Activated T-cell treated with anti-CD3 and anti-CD28 coated beads for 1 hour (primary cell): ENCODE measurements around the gene NCKAP5L.
"Not testable (repeated sequence)": the region's sequence is repeated elsewhere in the genome, so short reads cannot be mapped to it uniquely, and the experiment has no call there.

Source experiments
- DNase-seq: peaks from one replicate; pipeline ENCODE4 v3.0.0-alpha.2; 2020; ENCODE audit warnings: low read depth

Gene NCKAP5L

GRCh38 chr12:49798248-49798647 lies 30.0 kb downstream of the NCKAP5L start:
- DNase-seq, result no peak

GRCh38 chr12:49797449-49797776 lies 30.8 kb downstream of the NCKAP5L start:
- DNase-seq, result no peak

- no peak for DNase-seq
Measured at GRCh38 chr12:49796606-49797448, 31.4 kb downstream of the NCKAP5L start.

- no peak for DNase-seq
Measured at GRCh38 chr12:49796155-49796554, 32.1 kb downstream of the NCKAP5L start.

GRCh38 chr12:49795654-49796105 lies 32.5 kb downstream of the NCKAP5L start:
- DNase-seq, result no peak

- no peak for DNase-seq
Measured at GRCh38 chr12:49794811-49795653, 33.2 kb downstream of the NCKAP5L start.

GRCh38 chr12:49794021-49794420 lies 34.2 kb downstream of the NCKAP5L start:
- no peak for DNase-seq

GRCh38 chr12:49793620-49794019 lies 34.6 kb downstream of the NCKAP5L start:
- no peak for DNase-seq

GRCh38 chr12:49792976-49793580 lies 35.1 kb downstream of the NCKAP5L start:
- no peak for DNase-seq

- no peak for DNase-seq
Measured at GRCh38 chr12:49792181-49792970, 35.8 kb downstream of the NCKAP5L start.

GRCh38 chr12:49791700-49792099 lies 36.5 kb downstream of the NCKAP5L start:
- no peak for DNase-seq

- DNase-seq, result no peak
Measured at GRCh38 chr12:49790741-49791555, 37.3 kb downstream of the NCKAP5L start.

GRCh38 chr12:49789992-49790391 lies 38.2 kb downstream of the NCKAP5L start:
- no peak for DNase-seq

GRCh38 chr12:49787672-49788071 lies 40.5 kb downstream of the NCKAP5L start:
- no peak for DNase-seq

GRCh38 chr12:49784756-49785409 lies 43.3 kb downstream of the NCKAP5L start:
- DNase-seq, result no peak

GRCh38 chr12:49783917-49784676 lies 44.1 kb downstream of the NCKAP5L start:
- no peak for DNase-seq

GRCh38 chr12:49780914-49781313 lies 47.3 kb downstream of the NCKAP5L start:
- DNase-seq, result not testable (repeated sequence)

GRCh38 chr12:49779581-49779980 lies 48.6 kb downstream of the NCKAP5L start:
- DNase-seq, result no peak
